ENCODE results near the gene TMEM205.

DNA sequence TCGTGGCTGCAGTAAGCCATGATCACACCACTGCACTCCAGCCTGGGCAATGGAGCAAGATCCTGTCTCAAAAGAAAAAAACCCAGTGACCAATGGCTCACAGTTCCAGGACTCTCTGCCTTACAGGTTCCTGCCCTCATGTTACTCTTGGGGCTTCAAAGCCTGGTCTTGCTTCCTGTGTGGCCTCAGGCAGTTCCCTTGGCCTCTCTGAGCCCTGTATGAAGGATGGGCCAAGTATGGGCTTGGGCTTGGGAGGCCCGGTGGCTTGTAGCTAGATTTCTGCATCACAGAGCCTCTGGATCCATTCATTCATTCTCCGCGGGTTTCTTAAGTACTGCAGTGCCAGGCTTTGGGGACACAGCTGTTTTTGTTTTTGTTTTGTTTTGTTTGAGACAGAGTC, 50.9 kb downstream of the TMEM205 start:
- TF ChIP-seq CSDC2 (CRISPR knock-in tag; IDR thresholded peaks at IDR 0.05), result no peak
- no peak for TF ChIP-seq ISL1 (CRISPR knock-in tag; IDR thresholded peaks at IDR 0.05)
- TF ChIP-seq, protein P1, sequence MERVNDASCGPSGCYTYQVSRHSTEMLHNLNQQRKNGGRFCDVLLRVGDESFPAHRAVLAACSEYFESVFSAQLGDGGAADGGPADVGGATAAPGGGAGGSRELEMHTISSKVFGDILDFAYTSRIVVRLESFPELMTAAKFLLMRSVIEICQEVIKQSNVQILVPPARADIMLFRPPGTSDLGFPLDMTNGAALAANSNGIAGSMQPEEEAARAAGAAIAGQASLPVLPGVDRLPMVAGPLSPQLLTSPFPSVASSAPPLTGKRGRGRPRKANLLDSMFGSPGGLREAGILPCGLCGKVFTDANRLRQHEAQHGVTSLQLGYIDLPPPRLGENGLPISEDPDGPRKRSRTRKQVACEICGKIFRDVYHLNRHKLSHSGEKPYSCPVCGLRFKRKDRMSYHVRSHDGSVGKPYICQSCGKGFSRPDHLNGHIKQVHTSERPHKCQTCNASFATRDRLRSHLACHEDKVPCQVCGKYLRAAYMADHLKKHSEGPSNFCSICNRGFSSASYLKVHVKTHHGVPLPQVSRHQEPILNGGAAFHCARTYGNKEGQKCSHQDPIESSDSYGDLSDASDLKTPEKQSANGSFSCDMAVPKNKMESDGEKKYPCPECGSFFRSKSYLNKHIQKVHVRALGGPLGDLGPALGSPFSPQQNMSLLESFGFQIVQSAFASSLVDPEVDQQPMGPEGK (CRISPR knock-in tag; IDR thresholded peaks at IDR 0.05; ENCODE audit: borderline replicate concordance), result no peak
- TF ChIP-seq ZC3H10 (CRISPR knock-in tag; IDR thresholded peaks at IDR 0.05), result no peak
